GM18870 (cell line): ENCODE measurements around the gene TMEM203.

Experiments
- ATAC-seq: cut with Tn5 transposase; IDR thresholded peaks from one replicate; pipeline ENCODE4 v1.9.1; 2021; ENCODE audit warnings: moderate library complexity; ENCODE audit not compliant: unreplicated experiment

TMEM203 gene

DNA sequence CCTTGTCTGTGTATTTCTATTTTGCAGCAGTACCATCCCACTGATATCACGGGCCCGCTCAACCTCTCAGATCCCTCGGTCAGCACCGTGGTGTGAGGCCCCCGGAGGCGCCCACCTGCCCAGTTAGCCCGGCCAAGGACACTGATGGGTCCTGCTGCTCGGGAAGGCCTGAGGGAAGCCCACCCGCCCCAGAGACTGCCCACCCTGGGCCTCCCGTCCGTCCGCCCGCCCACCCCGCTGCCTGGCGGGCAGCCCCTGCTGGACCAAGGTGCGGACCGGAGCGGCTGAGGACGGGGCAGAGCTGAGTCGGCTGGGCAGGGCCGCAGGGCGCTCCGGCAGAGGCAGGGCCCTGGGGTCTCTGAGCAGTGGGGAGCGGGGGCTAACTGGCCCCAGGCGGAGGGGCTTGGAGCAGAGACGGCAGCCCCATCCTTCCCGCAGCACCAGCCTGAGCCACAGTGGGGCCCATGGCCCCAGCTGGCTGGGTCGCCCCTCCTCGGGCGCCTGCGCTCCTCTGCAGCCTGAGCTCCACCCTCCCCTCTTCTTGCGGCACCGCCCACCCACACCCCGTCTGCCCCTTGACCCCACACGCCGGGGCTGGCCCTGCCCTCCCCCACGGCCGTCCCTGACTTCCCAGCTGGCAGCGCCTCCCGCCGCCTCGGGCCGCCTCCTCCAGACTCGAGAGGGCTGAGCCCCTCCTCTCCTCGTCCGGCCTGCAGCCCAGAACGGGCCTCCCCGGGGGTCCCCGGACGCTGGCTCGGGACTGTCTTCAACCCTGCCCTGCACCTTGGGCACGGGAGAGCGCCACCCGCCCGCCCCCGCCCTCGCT lies 37.5 kb downstream of the TMEM203 start:
- ATAC-seq, result no peak

DNA sequence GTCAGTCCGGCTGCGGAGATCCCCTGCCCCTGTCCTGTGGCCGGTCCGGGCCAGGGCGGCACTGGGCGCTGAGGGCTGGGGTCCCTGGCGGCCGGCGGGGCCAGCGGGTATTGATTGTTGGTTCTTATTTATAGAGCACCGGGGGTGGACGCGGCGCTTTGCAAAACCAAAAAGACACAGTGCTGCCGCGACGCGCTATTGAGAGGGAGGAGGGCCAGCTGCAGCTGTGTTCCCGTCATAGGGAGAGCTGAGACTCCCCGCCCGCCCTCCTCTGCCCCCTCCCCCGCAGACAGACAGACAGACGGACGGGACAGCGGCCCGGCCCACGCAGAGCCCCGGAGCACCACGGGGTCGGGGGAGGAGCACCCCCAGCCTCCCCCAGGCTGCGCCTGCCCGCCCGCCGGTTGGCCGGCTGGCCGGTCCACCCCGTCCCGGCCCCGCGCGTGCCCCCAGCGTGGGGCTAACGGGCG lies 38.1 kb downstream of the TMEM203 start:
- no peak for ATAC-seq

DNA sequence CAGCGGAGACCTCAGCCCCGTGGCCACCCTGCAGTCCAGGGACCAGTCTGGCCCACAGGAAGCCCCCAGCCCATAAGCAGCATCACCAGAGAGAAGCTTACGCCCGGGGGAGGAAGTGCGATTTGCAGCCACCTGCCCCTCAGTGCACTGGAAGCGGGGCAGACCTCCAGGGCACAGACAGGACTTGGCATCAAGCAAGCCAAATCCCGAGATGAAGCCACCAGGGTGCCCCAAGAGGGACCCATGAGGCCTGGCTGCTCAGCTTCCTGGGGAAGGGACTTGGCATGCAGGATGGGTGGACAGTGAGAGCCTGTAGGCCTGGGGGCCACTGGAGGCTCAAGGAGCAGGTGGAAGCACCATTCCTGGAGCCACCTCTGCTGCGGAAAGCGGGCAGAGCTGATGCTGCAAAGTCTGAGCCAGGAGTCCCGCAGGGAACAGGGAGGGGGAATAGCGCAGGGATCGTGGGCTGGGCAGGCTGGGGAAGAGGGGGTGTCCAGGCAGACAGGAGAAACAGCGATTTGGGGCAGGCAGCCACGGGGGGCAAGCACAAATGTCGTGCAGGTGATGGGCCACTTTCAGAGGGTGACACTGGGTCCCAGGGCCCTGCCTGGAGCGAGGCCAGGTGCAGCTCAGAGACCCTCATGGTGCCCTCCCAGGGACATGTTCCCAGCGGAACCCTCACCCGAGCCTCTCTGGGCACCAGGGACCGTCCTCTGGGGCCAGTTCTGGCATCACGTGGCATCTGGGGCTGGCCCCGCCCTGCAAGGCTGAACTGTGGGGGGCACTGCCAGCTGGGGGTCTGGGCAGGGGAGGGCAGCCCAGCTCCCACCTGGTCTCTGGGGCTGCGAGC lies 38.8 kb downstream of the TMEM203 start:
- ATAC-seq, result no peak

DNA sequence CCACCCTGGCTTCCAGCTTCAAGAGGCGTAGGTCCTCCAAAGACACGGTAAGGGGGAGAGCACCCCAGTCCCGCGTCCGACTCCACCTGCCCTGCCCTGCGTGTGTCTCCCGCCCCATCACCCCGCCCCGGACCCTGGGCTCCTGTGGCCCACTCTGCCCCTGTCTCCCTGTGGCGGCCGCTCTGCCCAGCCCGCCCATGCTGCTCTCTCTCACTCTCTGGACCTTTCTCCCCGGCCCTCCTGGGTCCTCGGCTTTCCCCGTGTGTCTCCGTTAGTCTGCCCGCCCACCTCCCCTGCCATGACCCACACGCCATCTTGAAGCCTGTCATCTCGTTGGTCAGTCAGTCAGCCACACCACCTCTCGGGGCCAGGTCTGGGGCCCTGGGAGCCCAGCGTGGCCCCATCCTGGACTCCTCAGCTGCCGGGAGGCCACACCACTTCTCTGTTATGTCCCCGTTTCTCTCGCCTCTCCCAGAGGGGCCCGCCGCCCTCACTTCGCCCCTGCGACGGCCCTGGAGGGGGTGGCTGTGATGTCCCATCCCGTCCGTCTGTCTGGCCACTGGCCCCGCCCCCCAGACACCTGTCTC lies 40.1 kb downstream of the TMEM203 start:
- no peak for ATAC-seq

DNA sequence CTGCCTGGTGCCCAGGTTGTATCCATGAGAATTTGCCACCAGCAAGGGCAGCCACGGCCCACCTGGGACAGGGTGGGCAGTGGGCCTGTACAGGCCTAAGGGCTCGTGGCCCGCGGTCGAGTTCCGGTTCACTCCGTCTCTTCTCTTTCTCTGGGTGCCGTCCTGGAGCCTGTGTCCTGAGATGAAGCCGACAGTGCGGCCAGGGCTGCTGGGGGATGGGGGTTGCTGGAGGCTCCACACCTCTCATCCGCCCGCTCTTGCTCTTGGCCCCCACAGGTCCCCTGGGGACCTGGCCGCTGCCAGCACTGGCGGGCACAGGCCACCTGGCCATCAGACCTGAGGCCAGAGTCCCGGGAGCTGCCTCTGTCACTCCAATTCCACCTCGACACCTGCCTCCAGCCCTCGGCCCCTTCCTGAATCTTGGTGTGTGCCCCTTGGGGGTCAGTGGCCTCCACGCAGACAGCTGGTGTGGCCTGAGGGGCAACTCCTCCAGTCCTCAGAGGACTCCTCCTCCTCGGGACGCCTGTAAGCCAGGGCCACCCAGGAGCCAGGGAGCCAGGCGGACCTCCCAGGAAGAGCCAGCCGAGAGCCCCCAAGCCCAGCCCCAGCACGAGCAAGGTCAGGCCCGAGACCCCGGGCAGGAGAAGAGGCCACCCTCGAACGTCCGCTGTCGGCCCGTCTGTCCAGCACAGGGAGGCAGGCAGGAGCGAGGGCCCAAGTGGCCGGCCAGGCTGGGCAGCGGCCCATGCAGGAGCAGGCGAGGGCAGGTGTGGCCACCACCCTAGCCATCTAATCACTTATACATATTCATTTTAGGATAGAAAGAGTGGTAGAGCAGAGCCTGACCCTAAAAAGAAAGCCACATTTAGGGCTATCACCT lies 40.8 kb downstream of the TMEM203 start:
- ATAC-seq, result no peak

DNA sequence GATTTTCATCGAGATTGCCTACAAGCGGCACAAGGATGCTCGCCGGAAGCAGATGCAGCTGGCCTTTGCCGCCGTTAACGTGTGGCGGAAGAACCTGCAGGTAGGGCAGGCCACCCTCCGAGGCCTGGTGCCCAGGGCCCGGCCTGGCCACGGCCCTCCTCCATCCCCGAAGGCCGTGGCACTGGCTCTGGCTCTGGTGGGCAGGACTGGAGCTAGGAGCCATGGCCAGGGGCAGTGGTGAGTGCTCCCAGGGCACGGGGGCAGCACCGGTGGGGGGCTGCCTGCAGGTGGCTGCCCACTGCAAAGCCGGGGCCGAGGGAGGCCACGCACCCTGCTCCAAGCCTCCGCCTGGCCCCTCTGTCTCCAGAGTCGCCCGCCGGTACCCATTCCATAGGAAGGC lies 41.6 kb downstream of the TMEM203 start:
- no peak for ATAC-seq

DNA sequence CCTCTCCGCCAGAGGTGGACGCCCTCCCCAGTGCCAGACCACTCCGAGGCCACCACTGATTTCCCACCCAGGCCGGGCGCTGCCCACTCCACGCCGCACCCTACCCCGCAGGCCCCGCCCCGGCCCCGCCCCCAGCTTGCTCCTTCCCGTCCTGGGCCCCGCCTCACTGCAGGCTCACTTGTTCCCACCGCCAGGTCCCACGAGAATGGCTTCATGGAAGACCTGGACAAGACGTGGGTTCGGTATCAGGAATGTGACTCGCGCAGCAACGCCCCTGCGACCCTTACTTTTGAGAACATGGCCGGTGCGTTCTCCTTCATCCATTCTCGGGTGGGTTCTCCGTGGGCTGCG lies 42.1 kb downstream of the TMEM203 start:
- no peak for ATAC-seq

DNA sequence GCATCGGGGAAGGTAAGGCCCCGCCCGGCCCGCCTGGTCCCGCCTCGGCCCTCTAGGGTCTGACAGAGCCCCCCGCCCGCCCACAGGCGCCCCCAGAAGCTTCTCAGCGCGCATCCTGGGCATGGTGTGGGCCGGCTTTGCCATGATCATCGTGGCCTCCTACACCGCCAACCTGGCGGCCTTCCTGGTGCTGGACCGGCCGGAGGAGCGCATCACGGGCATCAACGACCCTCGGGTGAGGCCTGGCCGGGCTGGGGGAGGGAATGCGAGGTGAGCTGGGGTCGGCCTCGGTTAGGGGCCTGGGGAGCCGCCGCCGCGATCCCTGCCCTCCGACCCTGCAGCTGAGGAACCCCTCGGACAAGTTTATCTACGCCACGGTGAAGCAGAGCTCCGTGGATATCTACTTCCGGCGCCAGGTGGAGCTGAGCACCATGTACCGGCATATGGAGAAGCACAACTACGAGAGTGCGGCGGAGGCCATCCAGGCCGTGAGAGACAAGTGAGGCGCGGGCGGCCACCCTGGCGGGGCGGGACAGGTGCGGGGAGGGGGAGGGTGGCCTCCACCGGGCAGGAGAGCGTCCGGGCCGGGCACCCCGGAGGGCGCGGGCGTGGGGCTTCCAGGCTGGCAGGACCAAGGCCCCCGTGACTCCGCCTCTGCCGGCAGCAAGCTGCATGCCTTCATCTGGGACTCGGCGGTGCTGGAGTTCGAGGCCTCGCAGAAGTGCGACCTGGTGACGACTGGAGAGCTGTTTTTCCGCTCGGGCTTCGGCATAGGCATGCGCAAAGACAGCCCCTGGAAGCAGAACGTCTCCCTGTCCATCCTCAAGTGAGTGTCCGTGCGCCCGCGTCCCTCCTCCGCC lies 42.7 kb downstream of the TMEM203 start:
- no peak for ATAC-seq

DNA sequence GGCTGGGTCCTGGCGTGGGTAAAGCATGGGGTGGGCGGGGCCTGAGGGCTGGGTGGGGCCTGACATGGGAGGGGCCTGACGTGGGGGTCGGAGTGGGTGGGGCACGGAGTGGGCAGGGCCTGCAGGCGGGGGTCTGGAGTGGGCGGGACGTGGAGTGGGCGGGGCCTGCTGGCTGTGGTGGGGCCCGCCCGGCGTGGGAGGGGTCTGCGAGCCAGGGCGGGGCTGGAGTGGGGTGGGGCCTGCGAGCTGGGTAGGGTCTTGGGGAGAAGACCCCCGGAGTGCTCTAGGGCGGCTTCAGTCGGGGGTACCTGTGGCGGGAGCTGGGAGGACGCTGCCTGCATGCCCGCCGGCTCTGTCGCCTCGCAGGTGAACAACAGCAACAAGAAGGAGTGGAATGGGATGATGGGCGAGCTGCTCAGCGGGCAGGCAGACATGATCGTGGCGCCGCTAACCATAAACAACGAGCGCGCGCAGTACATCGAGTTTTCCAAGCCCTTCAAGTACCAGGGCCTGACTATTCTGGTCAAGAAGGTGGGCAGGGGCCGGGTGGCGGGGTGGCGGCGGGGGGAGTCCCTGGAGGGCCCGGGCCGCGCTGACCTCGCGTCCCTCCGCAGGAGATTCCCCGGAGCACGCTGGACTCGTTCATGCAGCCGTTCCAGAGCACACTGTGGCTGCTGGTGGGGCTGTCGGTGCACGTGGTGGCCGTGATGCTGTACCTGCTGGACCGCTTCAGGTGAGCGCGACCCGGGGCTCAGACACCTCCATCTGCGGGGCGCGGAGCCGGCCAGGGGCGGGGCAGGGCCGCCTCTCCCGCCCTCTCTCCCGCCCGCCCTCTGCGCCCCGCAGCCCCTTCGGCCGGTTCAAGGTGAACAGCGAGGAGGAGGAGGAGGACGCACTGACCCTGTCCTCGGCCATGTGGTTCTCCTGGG lies 43.6 kb downstream of the TMEM203 start:
- no peak for ATAC-seq

DNA sequence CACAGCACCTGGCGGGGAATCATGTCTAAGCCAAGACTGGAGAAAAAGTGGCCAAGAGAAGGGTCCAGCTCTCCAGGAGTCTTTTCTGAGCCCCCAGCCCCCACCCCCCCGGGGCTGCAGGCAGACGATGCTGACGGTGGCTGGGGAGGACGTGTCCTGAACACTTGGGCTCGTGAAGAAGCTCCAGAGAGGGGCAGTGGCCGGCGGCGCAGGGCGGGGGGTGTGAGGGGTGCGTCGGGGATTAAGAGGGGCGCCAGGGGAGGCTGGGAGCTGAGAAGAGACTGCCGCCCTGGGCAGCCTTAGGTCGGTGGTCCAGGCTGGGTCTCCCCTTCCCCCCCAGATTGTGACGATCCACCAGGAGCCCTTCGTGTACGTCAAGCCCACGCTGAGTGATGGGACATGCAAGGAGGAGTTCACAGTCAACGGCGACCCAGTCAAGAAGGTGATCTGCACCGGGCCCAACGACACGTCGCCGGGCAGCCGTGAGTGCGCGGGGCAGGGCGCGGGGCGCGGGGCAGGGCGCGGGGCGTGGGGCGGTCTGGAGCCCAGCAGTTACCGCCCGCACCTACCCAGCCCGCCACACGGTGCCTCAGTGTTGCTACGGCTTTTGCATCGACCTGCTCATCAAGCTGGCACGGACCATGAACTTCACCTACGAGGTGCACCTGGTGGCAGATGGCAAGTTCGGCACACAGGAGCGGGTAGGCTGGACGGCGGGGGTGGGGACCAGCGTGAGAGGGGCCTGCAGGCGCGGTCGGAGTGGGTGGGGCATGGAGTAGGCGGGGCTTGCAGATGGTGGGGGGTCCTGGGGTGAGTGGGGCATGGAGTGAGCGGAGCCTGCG lies 44.5 kb downstream of the TMEM203 start:
- ATAC-seq, result no peak

DNA sequence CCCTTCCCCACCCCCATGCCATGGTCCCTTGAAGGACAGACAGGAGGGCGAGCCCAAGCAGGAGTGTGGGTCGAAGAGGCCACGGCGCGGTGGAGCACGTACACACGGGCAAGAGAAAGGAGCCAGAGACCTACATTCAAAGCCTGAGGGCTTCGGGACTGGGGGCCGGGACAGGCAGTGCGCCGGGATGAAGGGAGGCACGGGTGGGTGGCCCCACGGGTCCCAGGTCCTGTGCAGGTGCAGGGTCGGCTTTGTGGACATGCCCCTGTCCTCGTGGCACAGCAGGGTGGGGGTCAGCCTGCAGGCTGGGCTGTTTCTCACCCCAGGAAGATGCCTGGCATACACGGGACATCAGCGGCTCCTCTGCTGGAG lies 45.4 kb downstream of the TMEM203 start:
- no peak for ATAC-seq

DNA sequence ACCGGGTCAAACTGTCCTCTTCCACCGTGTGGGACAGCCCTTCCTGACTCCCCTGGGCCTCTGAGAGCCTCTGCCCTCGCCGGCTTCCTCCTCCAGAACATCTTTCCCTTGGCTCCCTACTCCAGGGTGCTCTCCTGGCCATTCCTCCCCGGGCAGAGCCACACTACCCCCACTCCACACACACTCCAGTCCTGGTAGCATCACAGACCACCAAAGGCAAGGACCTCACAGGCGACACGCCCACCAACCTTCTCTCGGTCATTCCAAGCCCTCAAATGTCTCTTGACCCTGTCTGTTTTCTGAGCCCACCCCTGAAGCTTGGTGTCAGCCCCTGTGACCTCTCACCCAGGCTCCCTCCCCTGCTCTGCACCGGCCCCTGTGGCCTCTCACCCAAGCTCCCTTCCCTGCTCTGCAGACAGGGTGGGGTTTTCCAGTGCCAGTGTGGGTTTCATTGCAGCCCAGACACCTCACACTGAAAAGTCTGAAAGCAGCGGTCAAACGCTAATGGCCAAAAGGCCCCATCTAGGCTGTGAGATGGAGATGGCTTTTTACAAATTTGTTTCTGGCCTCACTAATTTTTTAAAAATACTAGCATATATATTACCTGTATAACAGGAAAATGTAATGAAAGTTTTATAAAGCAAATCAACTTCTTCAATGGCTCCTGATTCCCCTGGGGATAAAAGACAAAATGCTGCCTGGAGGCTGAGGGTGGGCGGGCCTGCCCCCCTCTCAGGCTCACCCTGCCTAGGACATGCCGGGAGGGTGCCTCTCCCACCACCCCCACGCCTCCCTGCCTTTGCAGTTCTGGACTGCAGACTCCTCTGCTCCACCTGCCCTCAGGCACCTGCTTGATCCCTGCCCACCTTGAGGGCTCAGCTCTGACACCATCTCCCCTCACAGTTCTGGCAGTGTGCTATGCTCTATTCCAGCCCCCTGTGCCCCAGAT lies 46.1 kb downstream of the TMEM203 start:
- no peak for ATAC-seq

DNA sequence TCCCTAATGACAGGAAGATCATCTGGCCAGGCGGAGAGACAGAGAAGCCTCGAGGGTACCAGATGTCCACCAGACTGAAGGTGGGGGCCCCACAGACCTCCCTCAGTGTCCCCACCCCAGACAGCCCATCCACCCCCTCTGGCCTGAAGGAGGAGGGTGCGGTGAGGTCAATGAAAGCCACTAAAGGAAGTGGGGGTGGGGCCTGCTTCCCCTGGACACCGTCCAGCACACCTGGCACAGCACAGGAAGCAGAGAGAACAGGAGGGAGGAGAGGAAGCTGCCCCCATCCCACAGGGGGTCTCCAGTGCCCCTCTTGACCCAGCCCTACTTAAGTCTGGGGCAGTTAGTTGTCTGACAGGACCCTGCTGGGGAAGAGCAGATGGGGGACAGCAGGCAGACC lies 46.8 kb downstream of the TMEM203 start:
- no peak for ATAC-seq

DNA sequence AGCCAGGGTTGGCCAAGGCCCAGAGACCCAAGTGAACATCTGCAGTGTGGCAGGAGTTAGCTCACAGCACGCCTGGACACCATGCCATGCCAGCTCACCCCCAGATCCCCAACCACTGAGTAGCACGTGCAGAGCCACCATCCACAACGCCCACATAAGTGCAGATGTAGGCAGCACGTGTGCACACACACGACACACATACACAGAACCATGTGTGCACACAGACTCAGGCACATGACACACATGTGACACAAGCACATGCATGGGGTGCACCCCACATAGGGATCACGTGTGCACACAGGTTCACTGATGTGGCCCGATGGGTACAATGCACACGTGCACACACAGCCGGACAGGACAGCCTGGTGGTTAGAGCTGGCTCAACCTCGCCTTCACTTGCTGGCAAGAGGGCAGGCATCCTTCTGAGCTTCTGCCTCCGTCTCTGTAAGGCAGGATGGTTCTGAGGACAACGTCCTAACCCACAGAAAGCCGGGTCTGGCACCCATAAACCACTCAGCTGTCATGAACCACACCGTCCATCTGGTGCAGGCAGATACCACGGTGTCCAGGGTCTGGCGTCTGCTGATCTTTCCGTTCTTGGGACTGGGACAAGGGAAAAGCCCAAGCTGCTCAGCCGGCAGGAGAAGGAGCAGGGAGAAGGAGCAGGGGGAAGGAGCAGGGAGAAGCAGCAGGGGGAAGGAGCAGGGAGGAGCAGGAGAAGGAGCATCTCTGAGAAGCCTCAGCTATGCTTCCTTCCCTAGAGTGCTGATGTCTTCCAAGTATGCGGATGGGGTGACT lies 47.6 kb downstream of the TMEM203 start:
- ATAC-seq, result no peak

DNA sequence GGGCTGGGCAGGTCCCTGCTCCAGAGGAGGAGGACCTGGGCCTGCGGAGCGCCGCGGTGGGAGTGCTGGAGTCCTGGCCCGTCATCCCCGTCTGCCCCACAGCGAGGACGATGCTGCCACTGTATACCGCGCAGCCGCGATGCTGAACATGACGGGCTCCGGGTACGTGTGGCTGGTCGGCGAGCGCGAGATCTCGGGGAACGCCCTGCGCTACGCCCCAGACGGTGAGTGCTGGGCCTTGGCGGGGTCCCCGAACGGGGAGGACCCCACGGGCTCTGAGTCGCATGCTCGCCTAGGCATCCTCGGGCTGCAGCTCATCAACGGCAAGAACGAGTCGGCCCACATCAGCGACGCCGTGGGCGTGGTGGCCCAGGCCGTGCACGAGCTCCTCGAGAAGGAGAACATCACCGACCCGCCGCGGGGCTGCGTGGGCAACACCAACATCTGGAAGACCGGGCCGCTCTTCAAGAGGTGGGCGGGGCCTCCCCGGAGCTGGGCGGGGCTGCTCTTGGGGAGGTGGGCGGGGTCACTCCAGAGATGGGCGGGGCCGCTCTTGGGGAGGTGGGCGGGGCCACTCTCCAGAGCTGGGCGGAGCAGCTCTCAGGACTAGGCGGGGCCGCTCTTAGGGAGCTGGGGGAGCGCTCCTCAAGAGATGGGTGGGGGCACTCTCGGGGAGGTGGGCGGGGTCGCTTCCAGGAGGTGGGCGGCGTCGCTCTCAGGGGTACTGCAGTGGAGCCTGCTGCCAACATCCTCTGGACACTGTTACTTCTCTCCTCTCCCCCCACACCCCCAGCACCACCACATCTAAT lies 48.7 kb downstream of the TMEM203 start:
- ATAC-seq, result no peak
